ENCODE data around the gene TMEM132D.

The TMEM132D gene

GRCh38 chr12:129827102-129827865 lies 76.5 kb downstream of the TMEM132D start:
- in situ Hi-C loops (cut with MboI; ENCODE audit: low sequenced_read_pairs): no loop called here

DNA sequence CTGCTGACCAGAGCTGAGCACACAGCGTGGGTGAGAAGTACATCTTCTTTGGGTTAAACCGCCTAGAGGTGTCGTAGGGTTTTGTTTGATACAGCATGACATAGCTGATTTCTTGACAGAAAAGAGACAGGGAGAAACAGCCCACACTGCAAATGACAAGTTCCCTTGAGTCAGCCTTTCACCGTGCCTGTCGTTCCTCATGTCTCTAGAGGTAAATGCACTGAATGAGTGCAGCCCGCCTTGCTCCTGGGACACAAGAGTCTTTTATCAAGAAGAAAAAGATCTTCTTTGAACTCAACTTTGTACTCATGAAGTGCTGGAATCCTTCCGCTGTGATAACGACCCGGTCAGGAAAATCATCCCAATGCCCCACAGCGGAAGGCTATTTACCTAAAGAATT lies 77.6 kb downstream of the TMEM132D start:
- in situ Hi-C loops (cut with MboI; ENCODE audit: low sequenced_read_pairs): no loop called here

GRCh38 chr12:129825316-129825715 lies 78.5 kb downstream of the TMEM132D start:
- in situ Hi-C loops (cut with MboI; ENCODE audit: low sequenced_read_pairs): no loop called here

GRCh38 chr12:129821964-129822363 lies 81.9 kb downstream of the TMEM132D start:
- in situ Hi-C loops (cut with MboI; ENCODE audit: low sequenced_read_pairs): no loop called here

DNA sequence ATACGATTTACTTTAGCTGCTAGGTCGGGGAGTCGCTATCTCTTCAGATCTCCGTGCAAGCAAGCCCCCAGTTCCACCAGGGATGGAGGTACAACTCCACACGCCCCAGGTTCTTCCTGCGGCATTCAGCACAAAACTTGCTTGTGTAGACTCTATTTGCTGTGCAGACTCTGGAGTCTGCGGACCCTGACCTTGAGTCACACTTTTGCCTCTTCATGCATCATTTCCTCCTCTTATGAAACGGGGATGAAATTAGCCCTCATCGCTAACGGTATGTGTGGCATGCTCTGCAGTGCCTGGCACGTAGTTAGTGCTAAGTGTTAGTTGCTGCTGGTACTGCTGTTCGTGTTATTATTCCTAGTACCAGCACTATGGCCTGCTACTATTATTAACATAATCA lies 84.4 kb downstream of the TMEM132D start:
- in situ Hi-C loops (cut with MboI; ENCODE audit: low sequenced_read_pairs): no loop called here

DNA sequence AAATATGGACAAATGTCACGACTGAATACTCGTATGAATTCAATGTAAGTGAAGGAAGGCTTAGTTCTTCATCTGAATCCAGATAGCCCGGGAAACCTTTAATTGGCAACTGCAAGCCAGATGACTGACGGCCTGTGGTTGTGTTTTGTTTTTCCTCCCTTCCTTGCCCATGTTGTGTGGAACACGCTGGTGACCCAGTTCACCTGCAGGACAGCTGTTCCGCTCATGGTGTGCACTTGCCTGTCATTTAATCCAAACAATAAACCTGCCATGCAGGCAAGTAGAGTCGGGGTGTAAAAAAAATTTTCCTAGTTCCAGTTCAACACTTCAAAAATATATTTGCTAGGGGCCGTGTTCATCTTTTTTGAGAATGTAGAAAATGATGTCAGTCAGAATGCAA lies 88.0 kb downstream of the TMEM132D start:
- in situ Hi-C loops (cut with MboI; ENCODE audit: low sequenced_read_pairs): no loop called here

DNA sequence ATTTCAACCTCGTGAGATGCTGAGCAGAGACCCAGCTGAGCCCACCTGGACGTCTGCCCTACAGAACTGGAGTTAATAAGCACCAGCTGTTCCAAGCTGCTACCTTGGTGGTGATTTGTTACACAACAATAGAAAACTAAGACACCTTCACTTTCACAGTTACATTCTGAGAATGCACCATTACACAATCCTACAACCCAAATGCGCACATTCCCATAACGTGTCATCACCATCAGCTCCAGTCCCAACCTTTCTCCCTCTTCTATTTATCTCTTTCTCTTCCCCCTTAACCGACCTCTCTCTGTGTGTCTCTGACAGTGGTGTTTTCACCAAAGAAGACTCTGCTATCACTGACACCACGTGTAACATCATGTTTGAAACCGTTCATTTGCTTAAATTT lies 91.9 kb downstream of the TMEM132D start:
- in situ Hi-C loops (cut with MboI; ENCODE audit: low sequenced_read_pairs): no loop called here

DNA sequence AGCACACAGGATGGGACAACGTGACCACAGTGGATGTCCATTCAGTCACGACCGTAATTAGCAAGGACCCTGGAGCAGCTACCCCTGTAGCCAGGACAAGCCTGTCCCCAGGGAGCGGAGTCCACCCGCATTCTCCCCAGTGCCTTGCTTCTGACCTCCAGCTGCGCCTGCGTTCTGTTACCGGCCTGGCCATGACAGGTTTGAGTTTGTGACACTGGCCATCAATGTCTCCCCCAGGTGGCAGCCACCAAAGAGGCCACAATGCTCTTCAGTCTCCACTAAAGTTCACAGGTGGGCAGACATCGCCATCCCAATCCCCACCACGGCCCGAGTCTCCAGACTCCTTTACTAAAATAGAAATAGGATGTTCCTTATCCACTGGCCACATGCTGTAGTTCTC lies 96.7 kb downstream of the TMEM132D start:
- in situ Hi-C loops (cut with MboI; ENCODE audit: low sequenced_read_pairs): no loop called here

- in situ Hi-C loops (cut with MboI; ENCODE audit: low sequenced_read_pairs): no loop called here
These were observed 112.4 kb downstream of the TMEM132D start for GRCh38 chr12:129791396-129791795.

GRCh38 chr12:129790930-129791329 lies 112.9 kb downstream of the TMEM132D start:
- in situ Hi-C loops (cut with MboI; ENCODE audit: low sequenced_read_pairs): no loop called here

DNA sequence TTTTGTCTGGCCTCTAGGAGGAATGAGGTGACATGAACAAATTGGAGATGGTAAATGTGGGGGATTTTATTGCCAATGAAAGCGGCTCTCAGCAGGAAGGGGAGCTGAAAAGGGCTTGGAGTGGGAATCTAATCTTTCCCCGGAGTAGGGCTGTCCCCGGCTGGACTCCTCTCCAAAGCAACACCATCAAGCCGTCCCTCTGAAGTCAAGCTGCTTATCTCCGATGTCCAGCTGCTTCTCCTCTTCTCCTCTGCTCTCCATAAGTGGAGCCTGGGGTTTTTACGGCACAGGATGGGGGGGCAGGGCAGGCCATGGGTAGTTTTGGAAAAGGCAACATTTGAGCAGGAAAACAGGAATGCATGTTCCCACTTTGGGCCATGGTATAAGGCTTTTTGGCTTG lies 113.5 kb downstream of the TMEM132D start:
- in situ Hi-C loops (cut with MboI; ENCODE audit: low sequenced_read_pairs): no loop called here

- in situ Hi-C loops (cut with MboI; ENCODE audit: low sequenced_read_pairs): no loop called here
These were observed 113.9 kb downstream of the TMEM132D start for GRCh38 chr12:129789921-129790320.

GRCh38 chr12:129788506-129789084 lies 115.2 kb downstream of the TMEM132D start:
- in situ Hi-C loops (cut with MboI; ENCODE audit: low sequenced_read_pairs): no loop called here

DNA sequence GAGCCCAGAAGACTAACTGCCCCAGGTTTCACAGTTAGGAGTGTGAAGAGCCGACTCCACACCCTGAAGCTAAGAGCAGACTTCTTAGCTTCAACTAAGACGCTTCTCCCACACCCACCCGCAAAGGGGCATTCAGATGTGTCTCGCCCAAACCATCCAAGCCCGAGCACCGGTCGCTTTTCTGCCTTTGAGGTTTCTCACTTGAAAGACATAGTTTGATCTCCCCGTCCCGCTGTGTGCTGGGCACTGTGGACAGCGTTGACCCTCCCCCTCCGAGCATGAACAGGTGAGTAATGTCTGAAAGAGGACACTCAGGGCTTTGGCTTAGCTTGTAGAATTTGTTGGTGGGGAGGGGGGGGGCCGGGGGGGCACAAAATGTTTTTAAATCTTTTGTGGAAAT lies 123.8 kb downstream of the TMEM132D start:
- in situ Hi-C loops (cut with MboI; ENCODE audit: low sequenced_read_pairs): no loop called here

DNA sequence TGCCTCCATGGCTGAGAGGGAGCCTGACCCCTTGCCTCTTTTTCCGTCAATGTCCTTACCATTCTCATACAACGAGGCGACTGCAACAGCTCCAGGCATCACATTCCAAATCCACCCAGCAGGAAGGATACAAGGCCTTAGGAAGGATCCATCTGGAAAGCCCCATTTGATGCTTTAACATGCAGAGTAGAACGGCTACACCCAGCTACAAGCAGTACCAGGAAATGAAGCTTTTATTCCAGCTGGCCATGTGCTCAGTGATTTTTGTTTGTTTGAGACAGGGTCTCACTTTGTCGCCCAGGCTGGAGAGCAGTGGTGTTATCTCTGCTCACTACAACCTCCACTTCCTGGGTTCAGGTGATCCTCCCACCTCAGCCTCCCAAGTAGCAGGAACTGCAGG lies 124.8 kb downstream of the TMEM132D start:
- in situ Hi-C loops (cut with MboI; ENCODE audit: low sequenced_read_pairs): no loop called here

GRCh38 chr12:129776977-129777667 lies 126.7 kb downstream of the TMEM132D start:
- in situ Hi-C loops (cut with MboI; ENCODE audit: low sequenced_read_pairs): no loop called here

GRCh38 chr12:129772501-129773493 lies 131.0 kb downstream of the TMEM132D start:
- in situ Hi-C loops (cut with MboI; ENCODE audit: low sequenced_read_pairs): no loop called here

- in situ Hi-C loops (cut with MboI; ENCODE audit: low sequenced_read_pairs): no loop called here
These were observed 132.6 kb downstream of the TMEM132D start for GRCh38 chr12:129771238-129771637.

DNA sequence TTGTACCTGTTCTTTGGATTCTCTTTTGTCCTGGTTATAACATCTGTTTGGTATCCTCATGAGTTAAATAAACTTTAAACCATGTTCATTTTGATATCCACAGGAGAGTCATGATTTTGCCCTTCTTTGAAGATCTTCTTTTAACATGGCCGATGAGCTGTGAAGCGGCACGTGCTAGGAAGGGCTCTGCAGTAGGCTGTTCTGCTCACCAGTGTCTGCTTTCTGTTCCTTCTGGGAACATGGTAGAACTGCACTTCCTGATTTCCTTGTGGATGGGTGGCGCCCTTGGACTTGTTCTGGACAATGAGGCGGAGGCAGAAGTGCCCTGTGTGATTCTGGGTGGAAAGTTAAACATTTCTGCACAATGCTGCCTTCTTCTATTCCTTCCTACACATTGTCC lies 138.1 kb downstream of the TMEM132D start:
- in situ Hi-C loops (cut with MboI; ENCODE audit: low sequenced_read_pairs): no loop called here

DNA sequence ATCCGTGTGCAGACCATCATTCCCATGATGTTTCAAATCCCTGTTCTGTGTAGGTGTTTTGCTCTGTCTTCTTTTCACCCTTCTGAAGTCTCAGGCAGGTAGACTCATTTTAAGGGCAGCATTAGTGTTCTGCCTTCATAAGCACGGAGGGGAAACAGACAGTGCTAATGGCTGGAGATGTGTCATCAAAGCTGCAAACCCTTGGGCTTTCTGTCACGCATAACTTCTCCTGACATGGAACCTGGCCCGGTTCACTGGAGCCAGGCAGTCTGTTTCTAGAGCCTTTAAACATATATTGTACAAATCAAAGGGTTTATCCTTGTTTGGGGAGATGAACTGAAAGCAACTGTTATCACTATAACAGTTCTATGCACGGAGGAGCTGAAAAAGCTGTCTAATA lies 141.4 kb downstream of the TMEM132D start:
- in situ Hi-C loops (cut with MboI; ENCODE audit: low sequenced_read_pairs): no loop called here

- in situ Hi-C loops (cut with MboI; ENCODE audit: low sequenced_read_pairs): no loop called here
These were observed 150.2 kb downstream of the TMEM132D start for GRCh38 chr12:129753586-129753985.

All from HL-60/S4 treated with phorbol 12-myristate 13-acetate at 8.2 ng/mL for 4 days and 3 days (cell line).